Astrocyte (in vitro differentiated cells and primary cell): Measurements from ENCODE around the gene STIM1. TPM values are rescaled to one million over a fixed set of nuclear protein-coding genes. Genes with fewer than 3 reads are reported as not detected.

Experiments
- DNase-seq: peaks from one replicate; pipeline ENCODE4 v3.0.0-alpha.2; 2010; ENCODE audit warnings: low read depth
- FAIRE-seq: peaks from 2 replicates; lab custom pipeline; 2011; peaks lifted over from hg19 to GRCh38; lab: Jason Lieb, UNC
- H2AFZ ChIP-seq: 2 replicates; pipeline ENCODE4 v1.6.0; 2012; ENCODE audit warnings: low read depth, low read length, inconsistent platforms
- H3K27ac ChIP-seq: 2 replicates; pipeline ENCODE4 v1.5.1; 2011; ENCODE audit warnings: low read depth, low read length, inconsistent platforms
- H3K27me3 ChIP-seq: 2 replicates; pipeline ENCODE4 v1.6.0; 2011; ENCODE audit warnings: low read length, inconsistent platforms; ENCODE audit not compliant: insufficient read depth
- H3K36me3 ChIP-seq: 2 replicates; pipeline ENCODE4 v1.5.1; 2011; ENCODE audit warnings: low read length, inconsistent platforms; ENCODE audit not compliant: insufficient read depth
- H3K4me1 ChIP-seq: 2 replicates; pipeline ENCODE4 v1.5.1; 2011; ENCODE audit warnings: low read length, inconsistent platforms; ENCODE audit not compliant: insufficient read depth
- H3K4me2 ChIP-seq: 2 replicates; pipeline ENCODE4 v1.6.0; 2012; ENCODE audit warnings: low read length, inconsistent platforms
- H3K4me3 ChIP-seq: 2 replicates; pipeline ENCODE4 v1.5.1; 2011; ENCODE audit warnings: low read depth, mild to moderate bottlenecking, low read length, inconsistent platforms; ENCODE audit not compliant: insufficient read depth
- H3K79me2 ChIP-seq: 2 replicates; pipeline ENCODE4 v1.6.0; 2012; ENCODE audit warnings: mild to moderate bottlenecking, low read length, inconsistent platforms; ENCODE audit not compliant: insufficient read depth
- H3K9ac ChIP-seq: 2 replicates; pipeline ENCODE4 v1.6.0; 2012; ENCODE audit warnings: mild to moderate bottlenecking, low read length, inconsistent platforms
- H3K9me3 ChIP-seq: 2 replicates; pipeline ENCODE4 v1.5.1; 2012; ENCODE audit warnings: low read depth, mild to moderate bottlenecking, low read length, inconsistent platforms; ENCODE audit not compliant: insufficient read depth
- H4K20me1 ChIP-seq: 2 replicates; pipeline ENCODE4 v1.6.0; 2012; ENCODE audit warnings: low read length, inconsistent platforms; ENCODE audit not compliant: insufficient read depth
- H3K27ac Mint-ChIP-seq: one replicate; pipeline ENCODE4 v1.8.0; 2021; ENCODE audit warnings: mild to moderate bottlenecking, mixed read lengths; ENCODE audit not compliant: unreplicated experiment
- H3K27me3 Mint-ChIP-seq: one replicate; pipeline ENCODE4 v1.8.0; 2021; ENCODE audit warnings: low read depth, mixed read lengths; ENCODE audit not compliant: unreplicated experiment
- H3K36me3 Mint-ChIP-seq: one replicate; pipeline ENCODE4 v1.8.0; 2021; ENCODE audit warnings: low read depth, mixed read lengths; ENCODE audit not compliant: unreplicated experiment
- H3K4me1 Mint-ChIP-seq: one replicate; pipeline ENCODE4 v1.8.0; 2021; ENCODE audit warnings: low read depth, mixed read lengths; ENCODE audit not compliant: unreplicated experiment
- H3K4me3 Mint-ChIP-seq: one replicate; pipeline ENCODE4 v1.8.0; 2021; ENCODE audit warnings: mild to moderate bottlenecking, moderate library complexity, mixed read lengths; ENCODE audit not compliant: unreplicated experiment
- H3K9me3 Mint-ChIP-seq: one replicate; pipeline ENCODE4 v1.8.0; 2021; ENCODE audit warnings: mild to moderate bottlenecking, mixed read lengths; ENCODE audit not compliant: unreplicated experiment
- CTCF ChIP-seq: IDR thresholded peaks from 2 replicates; pipeline ENCODE4 v1.5.1; 2011; ENCODE audit warnings: low read depth, mild to moderate bottlenecking, inconsistent platforms, low read length, moderate library complexity; ENCODE audit not compliant: insufficient read depth
- EZH2 ChIP-seq: IDR thresholded peaks from 2 replicates; pipeline ENCODE4 v1.6.1; 2012; ENCODE audit warnings: mild to moderate bottlenecking, low read length, inconsistent platforms; ENCODE audit not compliant: insufficient read depth
- total RNA-seq: library from RNA; stranded (reverse); gene quantifications from 2 replicates; pipeline ENCODE4 v1.2.1, GENCODE V29; 2021

STIM1 gene
- total RNA-seq, 1 donor from 2014 or later = 42.9 TPM

GRCh38 chr11:3836903-3837302 lies 18.6 kb upstream of the STIM1 start:
- FAIRE-seq (no peak), DNase-seq (no peak)
- no peak overlapping the region for H3K9ac ChIP-seq
- no peaks in the 10 kb centered on the region for H3K9me3 ChIP-seq
- Mint-ChIP-seq H3K27ac (no peak overlapping the region), H3K27me3 (no peaks in the 10 kb centered on the region), H3K9me3 (no peaks in the 10 kb centered on the region), H3K36me3 (peaks cover 14% of the 10 kb centered on the region), H3K4me1 (peaks cover 39% of the 10 kb centered on the region), H3K4me3 (peak overlapping the region; percentile 34)
- H4K20me1 ChIP-seq = peaks cover 80% of the 10 kb centered on the region
- H3K79me2 ChIP-seq = peaks cover 88% of the 10 kb centered on the region
- peaks cover 22% of the 10 kb centered on the region for H3K4me1 ChIP-seq
- no peaks in the 10 kb centered on the region for H3K27me3 ChIP-seq
- peaks cover 2% of the 10 kb centered on the region for H3K36me3 ChIP-seq
- H3K4me2 ChIP-seq = peak overlapping the region; percentile 0
- TF ChIP-seq CTCF = no peak
- no peak for TF ChIP-seq EZH2
- no peak overlapping the region for H3K4me3 ChIP-seq
- no peak overlapping the region for H2AFZ ChIP-seq
- no peak overlapping the region for H3K27ac ChIP-seq

- H3K27me3 Mint-ChIP-seq = no peaks in the 10 kb centered on the region
- Histone ChIP-seq H3K36me3 (peaks cover 2% of the 10 kb centered on the region), H3K4me1 (peaks cover 24% of the 10 kb centered on the region), H3K9ac (no peak overlapping the region), H3K9me3 (no peaks in the 10 kb centered on the region), H3K4me3 (no peak overlapping the region), H4K20me1 (peaks cover 71% of the 10 kb centered on the region), H3K27me3 (no peaks in the 10 kb centered on the region), H2AFZ (no peak overlapping the region), H3K79me2 (peaks cover 82% of the 10 kb centered on the region), H3K27ac (no peak overlapping the region), H3K4me2 (peak overlapping the region; percentile 0)
- no peaks in the 10 kb centered on the region for H3K9me3 Mint-ChIP-seq
- no peak overlapping the region for H3K27ac Mint-ChIP-seq
- H3K4me3 Mint-ChIP-seq = peak overlapping the region; percentile 40
- H3K4me1 Mint-ChIP-seq = peaks cover 40% of the 10 kb centered on the region
- no peak for DNase-seq
- TF ChIP-seq CTCF (no peak), EZH2 (no peak)
- peaks cover 14% of the 10 kb centered on the region for H3K36me3 Mint-ChIP-seq
- FAIRE-seq = no peak
Observed at GRCh38 chr11:3837793-3838192, 17.7 kb upstream of the STIM1 start.

- Histone ChIP-seq H3K27ac (no peak overlapping the region), H3K9ac (no peak overlapping the region), H3K9me3 (no peaks in the 10 kb centered on the region), H3K4me1 (peaks cover 24% of the 10 kb centered on the region), H3K79me2 (peaks cover 74% of the 10 kb centered on the region), H3K4me2 (peak overlapping the region; percentile 97), H3K27me3 (no peaks in the 10 kb centered on the region), H2AFZ (no peak overlapping the region), H3K4me3 (no peak overlapping the region), H3K36me3 (peaks cover 2% of the 10 kb centered on the region), H4K20me1 (peaks cover 64% of the 10 kb centered on the region)
- Mint-ChIP-seq H3K9me3 (no peaks in the 10 kb centered on the region), H3K36me3 (peaks cover 14% of the 10 kb centered on the region), H3K27ac (no peak overlapping the region), H3K27me3 (no peaks in the 10 kb centered on the region), H3K4me1 (peaks cover 40% of the 10 kb centered on the region), H3K4me3 (no peak overlapping the region)
- FAIRE-seq (no peak), DNase-seq (no peak)
- TF ChIP-seq CTCF (no peak), EZH2 (no peak)
Observed at GRCh38 chr11:3838504-3838903, 17.0 kb upstream of the STIM1 start.
